Mesendoderm (in vitro differentiated cells): ENCODE results near the gene MAPK8IP2.

ENCODE experiments used
- DNase-seq: peaks from one replicate; pipeline ENCODE4 v3.0.0; 2013
- H2AK5ac ChIP-seq: 2 replicates; pipeline ENCODE4 v1.6.1; 2013; ENCODE audit warnings: low read length, inconsistent platforms
- H2BK120ac ChIP-seq: 2 replicates; pipeline ENCODE4 v1.6.1; 2013; ENCODE audit warnings: low read depth, mild to moderate bottlenecking, low read length, moderate library complexity, mixed read lengths
- H2BK15ac ChIP-seq: replicated peaks from 2 replicates; pipeline ENCODE4 v1.6.1; 2013; ENCODE audit warnings: low read depth, mild to moderate bottlenecking, moderate library complexity
- H2BK5ac ChIP-seq: 2 replicates; pipeline ENCODE4 v1.6.1; 2013; ENCODE audit warnings: low read length, inconsistent platforms
- H3K18ac ChIP-seq: 2 replicates; pipeline ENCODE4 v1.6.1; 2013; ENCODE audit warnings: mild to moderate bottlenecking, low read length, mixed read lengths
- H3K23ac ChIP-seq: one replicate; pipeline ENCODE4 v1.6.1; 2013; ENCODE audit warnings: low read length
- H3K27ac ChIP-seq: 2 replicates; pipeline ENCODE4 v1.5.1; 2013; ENCODE audit warnings: low read depth, mild to moderate bottlenecking, inconsistent platforms, low read length, moderate library complexity
- H3K27me3 ChIP-seq: 2 replicates; pipeline ENCODE4 v1.6.1; 2013; ENCODE audit warnings: low read length, control low read depth, mild to moderate bottlenecking, inconsistent platforms; ENCODE audit not compliant: insufficient read depth, poor library complexity
- H3K36me3 ChIP-seq: 2 replicates; pipeline ENCODE4 v1.6.1; 2013; ENCODE audit warnings: low read length, inconsistent platforms; ENCODE audit not compliant: control insufficient read depth, insufficient read depth
- H3K4ac ChIP-seq: one replicate; pipeline ENCODE4 v1.6.1; 2013; ENCODE audit warnings: low read depth, mild to moderate bottlenecking, low read length, moderate library complexity
- H3K4me1 ChIP-seq: 2 replicates; pipeline ENCODE4 v1.6.1; 2013; ENCODE audit warnings: low read depth, low read length, inconsistent platforms; ENCODE audit not compliant: control insufficient read depth
- H3K4me2 ChIP-seq: 2 replicates; pipeline ENCODE4 v1.6.1; 2013; ENCODE audit warnings: low read length
- H3K4me3 ChIP-seq: 2 replicates; pipeline ENCODE4 v1.5.1; 2013; ENCODE audit warnings: mild to moderate bottlenecking, low read length
- H3K56ac ChIP-seq: one replicate; pipeline ENCODE4 v1.6.1; 2013; ENCODE audit warnings: low read length
- H3K79me1 ChIP-seq: 2 replicates; pipeline ENCODE4 v1.6.1; 2013; ENCODE audit warnings: low read length, inconsistent platforms
- H3K79me2 ChIP-seq: 2 replicates; pipeline ENCODE4 v1.6.1; 2013; ENCODE audit warnings: mild to moderate bottlenecking, low read length; ENCODE audit not compliant: control insufficient read depth, insufficient read depth
- H3K9ac ChIP-seq: 2 replicates; pipeline ENCODE4 v1.6.1; 2013; ENCODE audit warnings: low read length, inconsistent platforms
- H4K5ac ChIP-seq: one replicate; pipeline ENCODE4 v1.6.1; 2013; ENCODE audit warnings: low read length
- H4K8ac ChIP-seq: one replicate; pipeline ENCODE4 v1.6.1; 2013; ENCODE audit warnings: low read depth, mild to moderate bottlenecking, control low read depth, low read length, moderate library complexity
- WGBS: extraction: QIAGEN DNeasy Blood & Tissue Kit; methylation state at CpG from one replicate; pipeline ENCODE4 v1.1.7; 2013; ENCODE audit warnings: low lambda C conversion rate, missing lambda C conversion rate; ENCODE audit not compliant: insufficient coverage; ENCODE audit errors: extremely low coverage; 5-methylcytosine and 5-hydroxymethylcytosine counted together

MAPK8IP2 gene

DNA sequence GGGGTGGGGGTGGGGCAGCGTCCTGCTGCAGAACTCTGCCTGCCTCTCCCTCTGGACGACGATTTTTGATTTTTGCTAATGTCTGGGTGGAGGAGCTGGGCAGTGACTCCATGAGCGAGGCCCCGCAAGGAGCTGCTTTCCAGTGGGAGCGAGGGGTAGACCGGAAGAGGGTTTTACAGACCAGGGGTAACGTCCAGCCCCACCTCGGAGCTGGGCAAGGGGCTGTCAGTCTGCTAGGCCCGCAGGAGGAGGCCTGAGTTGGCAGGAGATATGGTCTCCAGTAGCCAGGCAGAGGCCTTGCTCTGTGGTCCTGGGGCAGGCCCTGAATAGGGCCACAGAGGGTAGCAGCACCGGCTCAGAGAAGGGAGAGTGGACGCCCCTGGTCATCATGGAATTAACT, 9.0 kb downstream of the MAPK8IP2 start:
- Histone ChIP-seq H4K5ac (no peak overlapping the region), H3K27ac (no peak overlapping the region), H3K4me2 (no peak overlapping the region), H3K79me2 (no peaks in the 10 kb centered on the region), H3K56ac (no peak overlapping the region), H3K4ac (no peak overlapping the region), H3K4me3 (no peak overlapping the region), H3K23ac (no peak overlapping the region), H2BK5ac (no peak overlapping the region), H3K9ac (no peak overlapping the region), H3K4me1 (no peaks in the 10 kb centered on the region), H2BK15ac (no peak overlapping the region), H3K79me1 (no peaks in the 10 kb centered on the region), H4K8ac (no peak overlapping the region), H2AK5ac (no peak overlapping the region), H3K18ac (no peak overlapping the region), H3K27me3 (no peaks in the 10 kb centered on the region), H2BK120ac (no peak overlapping the region), H3K36me3 (no peaks in the 10 kb centered on the region)
- no peak for DNase-seq
- no CpG with 5 or more reads among the region's 12 CpGs for WGBS

DNA sequence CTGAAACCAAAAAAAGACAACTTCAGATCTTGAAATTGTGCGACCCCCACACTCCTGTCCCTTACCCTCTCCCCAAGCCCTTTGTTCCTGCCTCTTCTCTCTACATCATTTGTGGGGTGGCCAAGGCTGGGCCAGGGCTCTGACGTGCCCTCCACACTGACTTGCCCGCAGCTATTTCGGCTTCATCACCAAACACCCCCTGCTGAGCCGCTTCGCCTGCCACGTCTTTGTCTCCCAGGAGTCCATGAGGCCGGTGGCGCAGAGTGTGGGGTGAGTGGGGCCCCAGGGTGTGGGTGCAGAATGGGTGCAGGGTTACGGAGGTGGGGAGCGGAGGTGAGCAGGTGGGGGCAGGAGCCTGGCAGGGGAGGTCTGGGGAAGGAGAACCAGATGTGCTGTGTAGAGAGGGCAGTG, 9.5 kb downstream of the MAPK8IP2 start:
- Histone ChIP-seq H4K8ac (no peak overlapping the region), H3K4me3 (no peak overlapping the region), H3K27ac (no peak overlapping the region), H3K79me1 (no peaks in the 10 kb centered on the region), H3K18ac (no peak overlapping the region), H3K23ac (no peak overlapping the region), H3K4ac (no peak overlapping the region), H3K9ac (no peak overlapping the region), H2AK5ac (no peak overlapping the region), H3K56ac (no peak overlapping the region), H3K4me2 (no peak overlapping the region), H3K36me3 (no peaks in the 10 kb centered on the region), H2BK120ac (no peak overlapping the region), H2BK15ac (no peak overlapping the region), H4K5ac (no peak overlapping the region), H2BK5ac (no peak overlapping the region), H3K4me1 (no peaks in the 10 kb centered on the region), H3K79me2 (no peaks in the 10 kb centered on the region), H3K27me3 (no peaks in the 10 kb centered on the region)
- DNase-seq: no peak
- WGBS: no CpG with 5 or more reads among the region's 11 CpGs

DNA sequence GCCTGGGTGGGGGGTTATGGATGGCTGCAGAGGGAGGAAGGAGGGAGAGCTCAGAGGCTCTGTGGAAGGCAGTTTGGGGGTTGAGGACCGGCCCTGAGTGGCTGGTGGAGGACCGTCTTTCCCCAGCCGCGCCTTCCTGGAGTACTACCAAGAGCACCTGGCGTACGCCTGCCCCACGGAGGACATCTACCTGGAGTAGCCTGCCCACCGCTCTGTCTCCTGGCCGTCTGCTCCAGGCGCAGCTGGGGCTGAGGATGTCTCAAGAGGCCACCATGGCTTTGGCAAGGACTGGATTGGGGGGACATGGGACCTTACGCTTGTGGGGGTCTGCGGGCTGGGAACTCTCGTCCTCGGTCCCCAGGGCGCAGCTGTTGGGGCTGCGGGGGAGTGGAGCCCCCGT, 10.0 kb downstream of the MAPK8IP2 start:
- Histone ChIP-seq H3K4me3 (no peak overlapping the region), H3K36me3 (no peaks in the 10 kb centered on the region), H3K18ac (no peak overlapping the region), H3K79me2 (no peaks in the 10 kb centered on the region), H3K4me1 (no peaks in the 10 kb centered on the region), H3K4me2 (no peak overlapping the region), H2AK5ac (no peak overlapping the region), H3K27ac (no peak overlapping the region), H4K5ac (no peak overlapping the region), H3K27me3 (no peaks in the 10 kb centered on the region), H3K4ac (no peak overlapping the region), H3K23ac (no peak overlapping the region), H2BK5ac (no peak overlapping the region), H3K56ac (no peak overlapping the region), H4K8ac (no peak overlapping the region), H2BK15ac (no peak overlapping the region), H2BK120ac (no peak overlapping the region), H3K9ac (no peak overlapping the region), H3K79me1 (no peaks in the 10 kb centered on the region)
- WGBS: no CpG with 5 or more reads among the region's 17 CpGs
- DNase-seq: no peak

DNA sequence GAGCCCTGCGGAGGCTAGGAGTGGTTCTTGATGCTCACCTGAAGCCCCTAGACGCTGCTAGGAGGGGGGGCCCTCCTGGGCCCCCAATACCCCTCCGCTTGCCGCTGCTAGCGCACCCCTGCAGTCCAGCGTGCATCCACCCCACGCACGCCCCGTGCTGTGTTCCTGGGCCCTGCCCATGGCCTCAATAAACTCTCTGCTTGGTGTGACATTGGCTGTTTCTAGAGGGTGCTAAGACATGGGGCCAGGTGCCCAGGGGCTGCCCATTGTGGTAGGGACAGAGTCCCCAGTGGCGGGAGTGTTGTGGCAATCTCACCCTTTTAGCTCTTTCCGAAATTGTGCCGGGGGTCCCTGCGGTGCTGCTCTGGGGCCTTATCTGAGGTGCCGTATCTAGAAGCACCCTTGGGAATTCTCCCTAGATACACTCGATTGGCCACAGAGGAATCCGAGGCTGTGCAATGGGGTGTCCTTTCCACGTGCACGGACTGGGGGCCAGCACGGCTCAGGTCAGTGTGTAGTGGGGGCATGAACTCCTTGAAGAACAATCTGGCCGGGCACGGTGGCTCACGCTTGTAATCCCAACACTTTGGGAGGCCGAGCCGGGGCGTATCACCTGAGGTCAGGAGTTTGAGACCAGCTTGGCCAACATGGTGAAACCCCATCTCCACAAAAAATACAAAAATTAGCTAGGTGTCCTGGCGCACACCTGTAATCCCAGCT, 10.9 kb downstream of the MAPK8IP2 start:
- no peak overlapping the region for H2BK120ac ChIP-seq
- no peaks in the 10 kb centered on the region for H3K36me3 ChIP-seq
- no peak for DNase-seq
- no peak overlapping the region for H3K56ac ChIP-seq
- no peak overlapping the region for H2BK15ac ChIP-seq
- H3K79me1 ChIP-seq: no peaks in the 10 kb centered on the region
- no peaks in the 10 kb centered on the region for H3K27me3 ChIP-seq
- no peak overlapping the region for H4K8ac ChIP-seq
- no peaks in the 10 kb centered on the region for H3K79me2 ChIP-seq
- H3K4me3 ChIP-seq: no peak overlapping the region
- no peak overlapping the region for H3K18ac ChIP-seq
- no peak overlapping the region for H3K4ac ChIP-seq
- H3K27ac ChIP-seq: no peak overlapping the region
- no peak overlapping the region for H2BK5ac ChIP-seq
- no peak overlapping the region for H3K4me2 ChIP-seq
- H3K23ac ChIP-seq: no peak overlapping the region
- H2AK5ac ChIP-seq: no peak overlapping the region
- no peak overlapping the region for H3K9ac ChIP-seq
- no peak overlapping the region for H4K5ac ChIP-seq
- H3K4me1 ChIP-seq: no peaks in the 10 kb centered on the region
- WGBS: no CpG with 5 or more reads among the region's 26 CpGs

DNA sequence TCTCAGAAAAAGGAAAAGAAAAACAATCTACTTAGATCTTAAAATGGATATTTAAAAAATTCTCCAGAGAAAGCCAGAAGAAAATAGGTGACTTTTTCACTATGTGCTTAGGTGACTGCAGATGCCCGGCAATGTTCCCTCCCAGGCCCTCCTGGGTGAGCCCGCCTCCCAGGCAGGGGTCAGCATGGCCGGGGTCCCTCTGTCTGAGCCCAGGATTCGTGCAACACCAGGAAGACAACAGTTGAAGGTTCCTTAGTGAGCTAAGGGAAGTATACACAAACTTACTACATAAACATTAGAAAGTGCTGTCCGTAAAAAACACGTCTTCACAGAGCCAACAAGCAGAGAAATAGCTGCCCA, 11.6 kb downstream of the MAPK8IP2 start:
- Histone ChIP-seq H2BK15ac (no peak overlapping the region), H2AK5ac (no peak overlapping the region), H3K4me1 (no peaks in the 10 kb centered on the region), H3K27me3 (no peaks in the 10 kb centered on the region), H3K23ac (no peak overlapping the region), H3K18ac (no peak overlapping the region), H2BK5ac (no peak overlapping the region), H4K8ac (no peak overlapping the region), H3K9ac (no peak overlapping the region), H3K4me2 (no peak overlapping the region), H3K56ac (no peak overlapping the region), H3K79me1 (no peaks in the 10 kb centered on the region), H3K27ac (no peak overlapping the region), H3K4ac (no peak overlapping the region), H4K5ac (no peak overlapping the region), H2BK120ac (no peak overlapping the region), H3K36me3 (no peaks in the 10 kb centered on the region), H3K4me3 (no peak overlapping the region), H3K79me2 (no peaks in the 10 kb centered on the region)
- no peak for DNase-seq
- WGBS: no CpG with 5 or more reads among the region's 6 CpGs
